Endothelial cell (in vitro differentiated cells): ENCODE data around the gene BEST4. TPM values are rescaled to one million over a fixed set of nuclear protein-coding genes. Genes with fewer than 3 reads are reported as not detected.
"Not testable (repeated sequence)": the region's sequence is repeated elsewhere in the genome, so short reads cannot be mapped to it uniquely, and the experiment has no call there.

Experiments
- DNase-seq: peaks from one replicate; pipeline ENCODE4 v3.0.0; 2021; ENCODE audit warnings: low spot score
- H3K27ac Mint-ChIP-seq: one replicate; pipeline ENCODE4 v1.8.0; 2021; ENCODE audit warnings: mixed read lengths, inconsistent platforms; ENCODE audit not compliant: unreplicated experiment
- H3K27me3 Mint-ChIP-seq: one replicate; pipeline ENCODE4 v1.8.0; 2021; ENCODE audit warnings: mild to moderate bottlenecking, moderate library complexity, mixed read lengths, inconsistent platforms; ENCODE audit not compliant: unreplicated experiment
- H3K36me3 Mint-ChIP-seq: one replicate; pipeline ENCODE4 v1.8.0; 2021; ENCODE audit warnings: mild to moderate bottlenecking, low read depth, mixed read lengths, inconsistent platforms; ENCODE audit not compliant: unreplicated experiment
- H3K4me1 Mint-ChIP-seq: one replicate; pipeline ENCODE4 v1.8.0; 2021; ENCODE audit warnings: mild to moderate bottlenecking, mixed read lengths, inconsistent platforms; ENCODE audit not compliant: unreplicated experiment
- H3K4me3 Mint-ChIP-seq: one replicate; pipeline ENCODE4 v1.8.0; 2021; ENCODE audit warnings: mild to moderate bottlenecking, mixed read lengths, inconsistent platforms; ENCODE audit not compliant: unreplicated experiment
- H3K9me3 Mint-ChIP-seq: one replicate; pipeline ENCODE4 v1.8.0; 2021; ENCODE audit warnings: mixed read lengths, inconsistent platforms; ENCODE audit not compliant: unreplicated experiment
- total RNA-seq: library from RNA; stranded (reverse); fragmentation: NEBNext Ultra II Directional; extraction: Animal tissue kit (Norgen Biotek cat#: 25700); gene quantifications from one replicate; pipeline ENCODE4 v1.2.1, GENCODE V29; 2021; ENCODE audit not compliant: unreplicated experiment
- TF ChIP-seq, protein P1 (sequence below): fragments of 200-600 bp; sonication (generic); IDR thresholded peaks from one replicate; pipeline ENCODE4 v1.5.0; 2021; ENCODE audit warnings: antibody characterized with exemption; ENCODE audit not compliant: unreplicated experiment

The BEST4 gene
- total RNA-seq, 1 donor from 2014 or later, result 0.18 TPM

DNA sequence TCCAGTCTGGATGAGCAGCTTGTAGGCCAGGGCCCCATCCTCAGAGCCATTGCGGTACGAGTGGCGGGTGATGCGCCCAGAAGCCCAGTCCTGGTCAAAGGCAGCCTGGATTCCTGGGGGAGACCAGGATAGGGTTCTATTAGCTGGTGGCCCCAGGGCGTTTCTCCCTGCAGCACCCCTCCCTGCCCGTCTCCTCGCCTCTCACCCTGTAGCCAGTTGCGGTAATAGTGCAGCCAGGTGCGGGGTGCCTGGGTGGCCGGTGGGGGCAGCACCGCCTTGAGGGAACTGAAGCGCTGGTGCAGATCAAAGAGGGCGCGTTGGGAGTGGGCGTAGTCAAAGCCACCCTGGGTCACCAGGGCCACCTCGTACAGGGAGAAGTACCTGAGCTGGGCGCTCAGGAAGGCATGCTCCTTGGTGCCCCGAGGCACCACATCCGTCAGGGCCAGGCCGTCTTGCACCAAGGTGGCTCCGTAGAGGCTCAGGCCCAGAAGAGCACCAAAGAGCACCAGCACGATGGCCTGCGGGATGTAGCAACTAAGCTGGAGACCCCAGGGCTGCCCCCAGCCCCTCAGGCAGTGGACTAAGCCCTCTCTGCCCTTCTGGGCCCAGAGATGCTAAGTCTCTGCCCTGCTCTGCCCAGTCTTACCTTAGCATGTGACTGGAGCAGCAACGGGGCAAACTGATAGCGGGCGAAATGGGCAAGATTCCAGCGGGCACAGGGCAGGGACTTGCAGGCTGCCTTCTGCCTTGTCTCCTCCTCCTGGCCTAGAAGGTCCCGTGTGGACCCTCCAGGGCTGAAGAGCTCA is 39.4 kb upstream of the BEST4 start:
- Mint-ChIP-seq H3K36me3 (no peaks in the 10 kb centered on the region), H3K9me3 (no peaks in the 10 kb centered on the region), H3K4me1 (peaks cover 13% of the 10 kb centered on the region), H3K27me3 (peaks cover 5% of the 10 kb centered on the region), H3K4me3 (no peak overlapping the region), H3K27ac (no peak overlapping the region)
- TF ChIP-seq, protein P1, sequence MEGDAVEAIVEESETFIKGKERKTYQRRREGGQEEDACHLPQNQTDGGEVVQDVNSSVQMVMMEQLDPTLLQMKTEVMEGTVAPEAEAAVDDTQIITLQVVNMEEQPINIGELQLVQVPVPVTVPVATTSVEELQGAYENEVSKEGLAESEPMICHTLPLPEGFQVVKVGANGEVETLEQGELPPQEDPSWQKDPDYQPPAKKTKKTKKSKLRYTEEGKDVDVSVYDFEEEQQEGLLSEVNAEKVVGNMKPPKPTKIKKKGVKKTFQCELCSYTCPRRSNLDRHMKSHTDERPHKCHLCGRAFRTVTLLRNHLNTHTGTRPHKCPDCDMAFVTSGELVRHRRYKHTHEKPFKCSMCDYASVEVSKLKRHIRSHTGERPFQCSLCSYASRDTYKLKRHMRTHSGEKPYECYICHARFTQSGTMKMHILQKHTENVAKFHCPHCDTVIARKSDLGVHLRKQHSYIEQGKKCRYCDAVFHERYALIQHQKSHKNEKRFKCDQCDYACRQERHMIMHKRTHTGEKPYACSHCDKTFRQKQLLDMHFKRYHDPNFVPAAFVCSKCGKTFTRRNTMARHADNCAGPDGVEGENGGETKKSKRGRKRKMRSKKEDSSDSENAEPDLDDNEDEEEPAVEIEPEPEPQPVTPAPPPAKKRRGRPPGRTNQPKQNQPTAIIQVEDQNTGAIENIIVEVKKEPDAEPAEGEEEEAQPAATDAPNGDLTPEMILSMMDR, result no peak
- no peak for DNase-seq

DNA sequence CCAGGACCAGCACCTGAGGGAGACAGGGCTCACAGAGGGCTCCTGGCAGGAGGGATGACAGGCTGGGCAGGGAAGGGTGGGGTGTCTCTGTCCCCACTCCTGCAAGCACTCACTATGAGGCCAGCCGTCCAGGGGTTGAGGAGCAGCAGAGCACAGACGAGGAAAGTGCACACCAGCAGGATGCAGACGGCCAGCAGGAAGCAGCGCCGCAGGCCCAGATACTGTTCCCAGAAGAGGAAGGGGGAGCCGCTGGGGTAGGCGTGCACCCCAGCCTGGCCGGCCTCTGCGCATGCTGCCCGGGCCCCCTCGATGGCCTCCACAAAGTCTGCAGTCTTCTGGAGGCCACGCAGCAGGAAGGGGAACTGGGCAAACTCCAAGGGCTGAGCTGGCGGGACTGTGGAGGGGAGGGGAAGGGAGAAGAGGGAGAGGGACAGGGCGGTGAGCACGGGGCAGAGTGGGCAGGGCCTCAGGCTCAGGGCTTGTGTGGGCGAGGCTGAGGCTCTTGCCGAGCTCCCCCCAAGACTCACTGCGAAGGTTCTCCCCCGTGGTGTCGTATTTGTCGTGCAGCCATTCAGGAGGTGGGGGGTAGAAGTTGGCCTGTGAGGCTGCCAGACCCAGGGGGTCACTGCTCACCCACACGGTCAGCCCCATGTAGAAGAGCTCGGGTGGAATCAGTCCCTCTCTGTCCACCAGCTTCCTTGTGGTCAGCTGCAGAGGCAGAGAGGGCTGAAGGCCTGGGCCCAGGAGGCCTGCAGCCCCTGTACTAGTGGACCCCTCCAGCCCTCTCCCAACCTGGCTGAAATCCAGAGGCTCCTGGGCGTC is 38.6 kb upstream of the BEST4 start:
- peak; percentile 10 for DNase-seq
- peaks cover 9% of the 10 kb centered on the region for H3K27me3 Mint-ChIP-seq
- H3K36me3 Mint-ChIP-seq, result no peaks in the 10 kb centered on the region
- no peaks in the 10 kb centered on the region for H3K9me3 Mint-ChIP-seq
- peaks cover 13% of the 10 kb centered on the region for H3K4me1 Mint-ChIP-seq
- TF ChIP-seq, protein P1, result no peak
- H3K27ac Mint-ChIP-seq, result no peak overlapping the region
- H3K4me3 Mint-ChIP-seq, result no peak overlapping the region

DNA sequence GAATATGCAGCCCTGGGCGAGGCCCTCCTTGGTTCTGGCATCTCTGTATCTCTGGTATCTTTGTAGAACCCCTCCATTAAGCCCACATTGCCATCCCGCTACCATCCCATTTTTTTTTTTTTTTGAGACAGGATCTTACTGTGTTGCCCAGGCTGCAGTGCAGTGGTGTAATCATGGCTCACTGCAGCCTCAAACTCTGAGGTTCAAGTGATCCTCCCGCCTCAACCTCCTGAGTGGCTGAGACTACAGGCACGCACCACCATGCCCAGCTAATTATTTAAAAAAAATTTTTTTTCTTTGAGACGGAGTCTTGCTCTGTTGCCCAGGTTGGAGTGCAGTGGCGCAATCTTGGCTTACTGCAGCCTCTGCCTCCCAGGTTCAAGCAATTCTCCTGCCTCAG is 36.4 kb upstream of the BEST4 start:
- not testable (repeated sequence) for H3K4me3 Mint-ChIP-seq, H3K36me3 Mint-ChIP-seq, DNase-seq, H3K27me3 Mint-ChIP-seq, H3K9me3 Mint-ChIP-seq, H3K27ac Mint-ChIP-seq
- H3K4me1 Mint-ChIP-seq, result peaks cover 13% of the 10 kb centered on the region

DNA sequence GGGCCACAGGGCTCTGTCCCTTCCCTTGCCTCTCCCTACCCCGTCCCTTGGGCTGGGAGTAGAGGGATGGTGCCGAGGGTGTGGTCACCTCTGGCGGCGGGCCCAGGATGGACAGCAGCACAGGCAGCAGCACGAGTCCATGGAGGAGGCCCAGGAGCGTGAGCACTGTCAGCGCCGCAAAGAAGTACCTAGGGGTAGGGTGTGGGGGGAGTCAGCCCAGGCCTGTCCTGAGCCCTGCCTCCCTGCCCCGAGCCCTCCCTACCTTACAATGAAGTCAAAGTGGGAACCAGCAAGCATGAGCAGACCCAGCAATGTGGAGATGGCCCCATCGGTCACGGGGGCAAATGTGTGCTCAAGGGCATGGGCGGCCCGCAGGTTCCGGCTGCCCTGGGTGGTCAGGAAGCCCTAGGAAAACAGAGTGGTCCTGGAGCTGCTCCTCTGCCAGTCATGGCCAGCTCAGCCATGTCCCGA is 35.0 kb upstream of the BEST4 start:
- H3K4me1 Mint-ChIP-seq, result peaks cover 15% of the 10 kb centered on the region
- TF ChIP-seq, protein P1, result no peak
- no peaks in the 10 kb centered on the region for H3K36me3 Mint-ChIP-seq
- no peaks in the 10 kb centered on the region for H3K9me3 Mint-ChIP-seq
- no peak overlapping the region for H3K27ac Mint-ChIP-seq
- no peak overlapping the region for H3K4me3 Mint-ChIP-seq
- H3K27me3 Mint-ChIP-seq, result peaks cover 10% of the 10 kb centered on the region
- DNase-seq, result no peak

DNA sequence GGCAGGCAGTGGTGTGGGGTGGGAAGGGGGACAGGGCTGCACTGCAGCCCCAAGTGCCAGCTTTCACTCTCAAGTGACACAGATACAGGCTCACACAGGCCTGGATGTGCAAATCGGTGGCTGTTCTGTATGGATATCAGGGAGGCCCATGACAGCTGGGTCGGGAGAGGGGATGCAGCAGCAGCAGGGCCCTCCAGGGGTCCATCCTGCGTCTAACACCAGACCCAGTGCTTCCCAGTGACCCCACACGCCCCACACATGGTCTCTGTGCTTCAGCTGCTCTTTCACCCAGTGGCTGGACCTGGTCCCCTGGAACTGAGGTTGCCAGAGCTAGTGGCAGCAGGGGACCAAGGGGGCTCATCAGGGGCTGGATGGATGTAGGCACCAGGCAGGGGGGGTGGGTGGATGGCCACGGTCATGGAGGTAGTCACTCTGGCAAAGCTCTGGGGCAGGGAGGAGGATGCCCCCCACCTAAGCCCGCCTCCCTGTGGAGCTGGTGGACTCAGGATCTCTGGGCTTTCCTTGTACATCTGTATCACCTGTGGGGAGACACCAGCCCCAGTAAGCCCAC is 34.2 kb upstream of the BEST4 start:
- DNase-seq, result no peak
- no peak overlapping the region for H3K4me3 Mint-ChIP-seq
- peaks cover 16% of the 10 kb centered on the region for H3K4me1 Mint-ChIP-seq
- no peak overlapping the region for H3K27ac Mint-ChIP-seq
- H3K9me3 Mint-ChIP-seq, result no peaks in the 10 kb centered on the region
- no peaks in the 10 kb centered on the region for H3K36me3 Mint-ChIP-seq
- H3K27me3 Mint-ChIP-seq, result peaks cover 10% of the 10 kb centered on the region
- TF ChIP-seq, protein P1, result no peak
